Psoas muscle (tissue), 8 donors: ENCODE results near the gene SH3BP2. TPM values are rescaled to one million over a fixed set of nuclear protein-coding genes. Genes with fewer than 3 reads are reported as not detected.

Experiments
- ATAC-seq, 4 donors: fragments of 200-7000 bp; cut with Tn5 transposase; one replicate each; pipeline ENCODE4 v1.9.1; 2020; ENCODE audit warnings: moderate library complexity in 3 of 4, mild to moderate bottlenecking in 2 of 4
- DNase-seq, 2 donors: peaks; one replicate each; pipeline ENCODE4 v3.0.0-alpha.2; 2020
- H3K27ac ChIP-seq: fragments of 200-600 bp; one replicate; pipeline ENCODE4 v1.8.0; 2022
- H3K27me3 ChIP-seq, 3 donors: fragments of 200-600 bp in 1 of 3; one replicate each; pipeline versions ENCODE4 v1.6.1 to v1.8.0; 2013 to 2022; ENCODE audit warnings: low read length in 2 of 3, mild to moderate bottlenecking in 2 of 3, moderate library complexity in 1 of 3; ENCODE audit not compliant: insufficient read depth in 3 of 3
- H3K36me3 ChIP-seq, 2 donors: fragments of 200-600 bp in 1 of 2; one replicate each; pipeline versions ENCODE4 v1.6.1 to v1.8.0; 2013 to 2022; ENCODE audit warnings: low read depth in 1 of 2, mild to moderate bottlenecking in 1 of 2, moderate library complexity in 1 of 2; ENCODE audit not compliant: insufficient read depth in 1 of 2
- H3K4me1 ChIP-seq: fragments of 200-600 bp; one replicate; pipeline ENCODE4 v1.8.0; 2022
- H3K4me3 ChIP-seq: fragments of 200-600 bp; one replicate; pipeline ENCODE4 v1.8.0; 2022; ENCODE audit warnings: mild to moderate bottlenecking
- H3K9me3 ChIP-seq: fragments of 200-600 bp; one replicate; pipeline ENCODE4 v1.8.0; 2022
- WGBS, 3 donors: extraction: QIAGEN DNeasy Blood & Tissue Kit; methylation state at CpG; one replicate each; pipeline versions ENCODE4 v1.1.6 to v1.1.7; 2013; 5-methylcytosine and 5-hydroxymethylcytosine counted together
- intact Hi-C, 2 donors: fragments of 100-400 bp; cut with DNase I; formaldehyde crosslinking; loops; one replicate each; pipeline versions ENCODE4 v1.11.0 to v1.14.2; 2022
- polyA plus RNA-seq, 3 donors: library from polyadenylated mRNA; stranded (reverse); fragments of 200-250 nt; gene quantifications; one replicate each; pipeline ENCODE4 v1.2.3, GENCODE V29; 2013
- total RNA-seq, 4 donors: library from RNA; stranded (reverse); fragmentation: NEBNext Ultra II Directional in 2 of 4; extraction: Animal tissue kit (Norgen Biotek cat#: 25700) in 2 of 4; gene quantifications; one replicate each; pipeline versions ENCODE4 v1.2.1 to v1.2.4, GENCODE V29; 2021 to 2023
- TF ChIP-seq, protein P1 (sequence below): fragments of 200-600 bp; IDR thresholded peaks from one replicate; pipeline ENCODE4 v1.8.0; 2022; ENCODE audit warnings: antibody characterized with exemption
- donor health status: healthy with polysubstance abuse.
- donor health status: DM: no; HTN: no; CAD: no; lungs with moderate emphysema.
- donor health status: Bipolar disorder and iron deficiency.
- donor health status: healthy.
- donor health status: DM: yes; HTN: yes; CAD: no.
- donor health status: DM: no; HTN: no; CAD: no.
- donor health status: DM: no; HTN: no; CAD: no.
- donor health status: DM: yes; HTN: yes; CAD: no.

Gene SH3BP2
- total and polyA plus RNA-seq, 7 donors = 7.1 to 18.1 (median 13.1) TPM

DNA sequence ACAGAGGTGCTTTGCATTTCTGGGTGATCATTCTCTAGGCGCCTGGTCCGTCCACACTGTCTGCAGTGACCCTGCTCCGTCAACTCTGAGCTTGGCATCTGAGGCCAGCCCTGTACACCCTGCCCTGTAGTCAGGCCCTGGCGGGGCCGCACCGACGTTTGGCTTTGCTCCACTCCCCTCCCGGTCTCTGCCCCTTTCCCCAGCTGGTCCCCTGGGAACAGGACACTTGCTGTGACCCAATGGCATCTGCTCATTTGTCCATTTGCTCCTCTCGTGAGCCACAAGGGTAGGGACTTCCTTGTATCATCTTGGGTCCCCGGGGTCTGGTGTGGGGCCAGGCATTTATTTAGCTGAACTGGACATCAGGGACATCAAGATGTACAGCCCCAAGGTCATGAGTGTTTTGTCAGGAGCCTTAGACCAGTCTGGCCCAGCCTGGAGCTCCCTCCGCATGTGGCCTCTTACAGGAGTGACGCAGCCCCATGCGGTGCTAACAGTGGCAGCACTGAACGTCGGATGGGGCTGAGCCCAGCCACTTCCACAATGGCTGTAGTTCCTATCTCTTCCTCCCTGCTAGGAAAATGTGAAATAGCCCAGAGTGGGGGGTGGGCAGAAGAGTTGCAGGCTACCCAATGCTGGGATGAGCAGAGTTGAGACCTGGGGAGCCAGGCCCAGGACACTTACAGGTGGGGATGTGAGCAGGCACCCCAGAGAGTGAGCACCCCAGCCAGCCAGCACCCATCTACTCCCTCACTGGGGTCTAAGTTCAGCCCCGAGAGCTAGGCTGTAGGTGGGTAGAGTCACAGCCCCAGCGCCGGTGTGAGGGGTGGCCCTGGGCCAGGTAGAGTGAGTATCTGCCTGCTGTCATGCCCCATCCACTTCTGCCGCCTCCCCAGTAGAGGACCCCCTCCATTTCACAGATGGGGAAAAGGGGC lies 2.0 kb upstream of the SH3BP2 start:
- Histone ChIP-seq H3K4me3 (no peak overlapping the region), H3K36me3 (no peaks in the 10 kb centered on the region), H3K9me3 (no peaks in the 10 kb centered on the region), H3K27ac (no peak overlapping the region), H3K27me3 (no peaks in the 10 kb centered on the region), H3K4me1 (peaks cover 28% of the 10 kb centered on the region)
- 63 to 77% (median 71%) methylated on average over 18 to 19 of the region's 19 CpGs for WGBS, 3 donors
- TF ChIP-seq, protein P1, sequence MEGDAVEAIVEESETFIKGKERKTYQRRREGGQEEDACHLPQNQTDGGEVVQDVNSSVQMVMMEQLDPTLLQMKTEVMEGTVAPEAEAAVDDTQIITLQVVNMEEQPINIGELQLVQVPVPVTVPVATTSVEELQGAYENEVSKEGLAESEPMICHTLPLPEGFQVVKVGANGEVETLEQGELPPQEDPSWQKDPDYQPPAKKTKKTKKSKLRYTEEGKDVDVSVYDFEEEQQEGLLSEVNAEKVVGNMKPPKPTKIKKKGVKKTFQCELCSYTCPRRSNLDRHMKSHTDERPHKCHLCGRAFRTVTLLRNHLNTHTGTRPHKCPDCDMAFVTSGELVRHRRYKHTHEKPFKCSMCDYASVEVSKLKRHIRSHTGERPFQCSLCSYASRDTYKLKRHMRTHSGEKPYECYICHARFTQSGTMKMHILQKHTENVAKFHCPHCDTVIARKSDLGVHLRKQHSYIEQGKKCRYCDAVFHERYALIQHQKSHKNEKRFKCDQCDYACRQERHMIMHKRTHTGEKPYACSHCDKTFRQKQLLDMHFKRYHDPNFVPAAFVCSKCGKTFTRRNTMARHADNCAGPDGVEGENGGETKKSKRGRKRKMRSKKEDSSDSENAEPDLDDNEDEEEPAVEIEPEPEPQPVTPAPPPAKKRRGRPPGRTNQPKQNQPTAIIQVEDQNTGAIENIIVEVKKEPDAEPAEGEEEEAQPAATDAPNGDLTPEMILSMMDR = no peak
- intact Hi-C loops = no loop called here
- ATAC-seq = no peak
- peak; percentile 13 to 57 for DNase-seq

GRCh38 chr4:2791518-2792395 lies 1.1 kb upstream of the SH3BP2 start:
- ATAC-seq = no peak
- intact Hi-C loops = no loop called here

GRCh38 chr4:2792396-2792710 lies 532 bp upstream of the SH3BP2 start:
- Histone ChIP-seq H3K36me3 (no peaks in the 10 kb centered on the region), H3K9me3 (no peaks in the 10 kb centered on the region), H3K4me3 (no peak overlapping the region), H3K27ac (peak overlapping the region; percentile 9), H3K4me1 (peaks cover 28% of the 10 kb centered on the region), H3K27me3 (no peaks in the 10 kb centered on the region)
- DNase-seq (no peak), ATAC-seq (peak in 2 of 4 donors; percentile 1)
- WGBS, 3 donors = 69 to 85% (median 70%) methylated on average over 7 to 8 of the region's 8 CpGs
- intact Hi-C loops = no loop called here
- TF ChIP-seq, protein P1 = no peak

More at GRCh38 chr4:2791518-2792395, 1.1 kb upstream of the SH3BP2 start:
- 83 to 91% (median 90%) methylated on average over 8 to 10 of the region's 10 CpGs for WGBS, 3 donors
- Histone ChIP-seq H3K9me3 (no peaks in the 10 kb centered on the region), H3K27me3 (no peaks in the 10 kb centered on the region), H3K27ac (no peak overlapping the region), H3K36me3 (no peaks in the 10 kb centered on the region), H3K4me1 (peaks cover 31% of the 10 kb centered on the region), H3K4me3 (no peak overlapping the region)
- DNase-seq = peak; percentile 22 to 61
- TF ChIP-seq, protein P1 = no peak

DNA sequence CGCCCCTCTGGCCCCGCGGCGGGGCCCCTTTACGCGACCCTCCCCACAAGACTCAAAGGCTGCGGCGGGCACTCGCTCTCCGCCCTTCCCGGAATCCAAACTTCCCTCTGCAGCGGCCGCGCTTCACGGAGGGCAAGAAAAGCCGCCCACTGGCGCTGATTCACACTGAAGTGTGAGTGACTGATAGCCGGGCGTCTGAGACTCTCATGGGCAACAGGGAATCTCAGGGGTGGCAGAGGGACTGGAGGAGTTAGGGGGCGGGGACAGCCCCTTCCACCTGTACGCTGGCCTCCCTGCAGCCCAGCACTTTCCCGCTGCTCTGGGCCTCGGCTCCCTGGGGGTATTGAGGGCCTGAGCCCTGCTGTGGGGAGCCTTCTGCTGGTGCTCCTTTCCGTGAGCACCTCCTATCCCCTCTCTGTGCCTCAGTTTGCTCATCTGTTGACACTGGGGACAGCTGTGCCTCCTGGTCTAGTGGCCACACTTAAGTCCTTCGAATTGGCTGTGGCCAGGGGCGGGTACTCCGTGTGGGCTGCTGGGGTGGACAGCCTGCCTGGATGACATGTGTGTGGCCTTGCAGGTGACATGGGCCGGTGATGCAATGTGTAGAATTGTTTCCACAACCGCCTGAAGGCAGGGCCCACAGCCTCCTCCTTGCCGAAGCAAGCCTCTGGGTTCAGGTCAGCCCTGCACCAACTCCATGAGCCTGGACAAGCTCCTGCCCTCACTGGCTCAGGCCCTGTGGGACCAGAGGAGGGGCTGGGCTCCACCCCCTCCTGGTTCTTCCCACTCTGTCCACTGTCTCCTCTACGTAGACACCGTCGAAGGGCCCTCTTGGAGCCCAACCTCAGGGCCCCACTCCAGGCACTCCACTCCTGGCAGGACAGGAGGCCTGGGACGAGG lies 951 bp downstream of the SH3BP2 start:
- peak overlapping the region; percentile 70 for H3K4me3 ChIP-seq
- TF ChIP-seq, protein P1 = no peak
- intact Hi-C loops = no loop called here
- peak overlapping the region; percentile 36 for H3K27ac ChIP-seq
- no peaks in the 10 kb centered on the region for H3K9me3 ChIP-seq
- WGBS, 3 donors = 25 to 33% (median 26%) methylated on average over 33 to 34 of the region's 34 CpGs
- peaks cover 24% of the 10 kb centered on the region for H3K4me1 ChIP-seq
- DNase-seq (peak; percentile 58 to 67), ATAC-seq (peak; percentile 9 to 44 (median 18))
- no peaks in the 10 kb centered on the region for H3K36me3 ChIP-seq
- no peaks in the 10 kb centered on the region for H3K27me3 ChIP-seq
